SK-N-SH treated with all-trans-retinoic acid at 6 μM for 48 hours (cell line): Measurements from ENCODE around the gene DMAC2L.

Experiments used
- ATAC-seq: fragments of 200-7000 bp; cut with Tn5 transposase; 3 replicates; pipeline ENCODE4 v1.9.1; 2020; ENCODE audit warnings: mild to moderate bottlenecking, moderate library complexity
- ARNTL ChIP-seq: fragments of 450-650 bp; formaldehyde crosslinking; IDR thresholded peaks from 2 replicates; pipeline ENCODE4 v1.5.0; 2020; ENCODE audit warnings: low read depth, mild to moderate bottlenecking, moderate library complexity, borderline replicate concordance
- BACH2 ChIP-seq: fragments of 250-450 bp; sonication (Bioruptor Pico); IDR thresholded peaks from 2 replicates; pipeline ENCODE4 v1.9.0; 2021; ENCODE audit warnings: mild to moderate bottlenecking, borderline replicate concordance
- CREB5 ChIP-seq: fragments of 250-450 bp; sonication (Bioruptor Pico); IDR thresholded peaks from 2 replicates; pipeline ENCODE4 v1.5.1; 2020; ENCODE audit warnings: low read depth, mild to moderate bottlenecking, moderate library complexity
- CSDC2 ChIP-seq: fragments of 250-450 bp; sonication (Bioruptor Pico); IDR thresholded peaks from 2 replicates; pipeline ENCODE4 v1.5.0; 2020; ENCODE audit warnings: mild to moderate bottlenecking, moderate library complexity
- CSRNP3 ChIP-seq: fragments of 250-450 bp; sonication (Bioruptor Pico); IDR thresholded peaks from 2 replicates; pipeline ENCODE4 v1.5.1; 2021; ENCODE audit warnings: mild to moderate bottlenecking, moderate library complexity
- ESRRG ChIP-seq: fragments of 250-450 bp; sonication (Bioruptor Pico); IDR thresholded peaks from 2 replicates; pipeline ENCODE4 v1.6.1; 2021; ENCODE audit warnings: mild to moderate bottlenecking
- GLIS3 ChIP-seq: fragments of 250-450 bp; sonication (Bioruptor Pico); IDR thresholded peaks from 2 replicates; pipeline ENCODE4 v1.5.0; 2020; ENCODE audit warnings: mild to moderate bottlenecking, moderate library complexity
- ISL1 ChIP-seq: fragments of 250-450 bp; sonication (Bioruptor Pico); IDR thresholded peaks from 2 replicates; pipeline ENCODE4 v2.1.2; 2022; ENCODE audit warnings: mild to moderate bottlenecking, moderate library complexity
- OSR1 ChIP-seq: fragments of 250-450 bp; sonication (Bioruptor Pico); IDR thresholded peaks from 2 replicates; pipeline ENCODE4 v1.8.0; 2022; ENCODE audit warnings: moderate library complexity, mild to moderate bottlenecking, inconsistent platforms
- PATZ1 ChIP-seq: fragments of 250-450 bp; sonication (Bioruptor Pico); IDR thresholded peaks from 2 replicates; pipeline ENCODE4 v1.8.0; 2020; ENCODE audit warnings: mild to moderate bottlenecking, moderate library complexity, borderline replicate concordance
- POU6F1 ChIP-seq: fragments of 250-450 bp; sonication (Bioruptor Pico); IDR thresholded peaks from 2 replicates; pipeline ENCODE4 v1.8.0; 2021; ENCODE audit warnings: low read depth, mild to moderate bottlenecking, moderate library complexity, borderline replicate concordance
- PPARA ChIP-seq: fragments of 250-450 bp; sonication (Bioruptor Pico); IDR thresholded peaks from 2 replicates; pipeline ENCODE4 v1.5.0; 2020; ENCODE audit warnings: mild to moderate bottlenecking, borderline replicate concordance
- RARB ChIP-seq: fragments of 250-450 bp; sonication (Bioruptor Pico); IDR thresholded peaks from 2 replicates; pipeline ENCODE4 v1.8.0; 2021; ENCODE audit warnings: mild to moderate bottlenecking, moderate library complexity
- SNAI2 ChIP-seq: fragments of 250-450 bp; sonication (Bioruptor Pico); IDR thresholded peaks from 2 replicates; pipeline ENCODE4 v1.5.0; 2020; ENCODE audit warnings: mild to moderate bottlenecking, moderate library complexity
- TCF4 ChIP-seq: fragments of 250-450 bp; sonication (Bioruptor Pico); IDR thresholded peaks from 2 replicates; pipeline ENCODE4 v1.8.0; 2021; ENCODE audit warnings: mild to moderate bottlenecking, moderate library complexity, borderline replicate concordance
- TOX ChIP-seq: fragments of 250-450 bp; sonication (Bioruptor Pico); IDR thresholded peaks from 2 replicates; pipeline ENCODE4 v1.8.0; 2021; ENCODE audit warnings: mild to moderate bottlenecking, moderate library complexity, borderline replicate concordance
- TSHZ2 ChIP-seq: fragments of 250-450 bp; sonication (Bioruptor Pico); IDR thresholded peaks from 2 replicates; pipeline ENCODE4 v1.5.0; 2020; ENCODE audit warnings: mild to moderate bottlenecking, moderate library complexity
- ZC3H10 ChIP-seq: fragments of 250-450 bp; sonication (Bioruptor Pico); IDR thresholded peaks from 2 replicates; pipeline ENCODE4 v1.5.1; 2021; ENCODE audit warnings: mild to moderate bottlenecking, moderate library complexity
- ZFP3 ChIP-seq: fragments of 250-450 bp; sonication (Bioruptor Pico); IDR thresholded peaks from 2 replicates; pipeline ENCODE4 v1.5.0; 2020; ENCODE audit warnings: mild to moderate bottlenecking, moderate library complexity
- ZFP30 ChIP-seq: fragments of 450-650 bp; formaldehyde crosslinking; IDR thresholded peaks from 2 replicates; pipeline ENCODE4 v1.5.0; 2022; ENCODE audit warnings: mild to moderate bottlenecking, moderate library complexity
- ZNF565 ChIP-seq: fragments of 450-650 bp; formaldehyde crosslinking; conservative IDR thresholded peaks from 2 replicates; pipeline ENCODE4 v1.5.0; 2020; ENCODE audit warnings: low read depth, mild to moderate bottlenecking, moderate library complexity
- ZNF70 ChIP-seq: fragments of 450-650 bp; formaldehyde crosslinking; IDR thresholded peaks from 2 replicates; pipeline ENCODE4 v1.5.0; 2020; ENCODE audit warnings: mild to moderate bottlenecking, moderate library complexity

The DMAC2L gene

GRCh38 chr14:50290306-50290705, 21.8 kb upstream of the DMAC2L start:
- no peak for ATAC-seq
- TF ChIP-seq CREB5 (CRISPR knock-in tag): no peak
- no peak for TF ChIP-seq SNAI2 (CRISPR knock-in tag)
- peak; percentile 33; the same call in 1 of the 2 replicates for TF ChIP-seq TCF4 (CRISPR knock-in tag)
- TF ChIP-seq ISL1 (CRISPR knock-in tag): no peak
- no peak for TF ChIP-seq CSDC2 (CRISPR knock-in tag)
- TF ChIP-seq ESRRG (CRISPR knock-in tag): no peak
- no peak for TF ChIP-seq ZNF565 (CRISPR knock-in tag)
- TF ChIP-seq, all 23 proteins: peak for 1

- no peak for ATAC-seq
- no peak for TF ChIP-seq CREB5 (CRISPR knock-in tag)
- no peak for TF ChIP-seq PATZ1 (CRISPR knock-in tag)
- TF ChIP-seq RARB (CRISPR knock-in tag): no peak
- TF ChIP-seq ZNF70 (CRISPR knock-in tag): no peak
- no peak for TF ChIP-seq TOX (CRISPR knock-in tag)
- no peak for TF ChIP-seq ZC3H10 (CRISPR knock-in tag)
- no peak for TF ChIP-seq ZNF565 (CRISPR knock-in tag)
- no peak for TF ChIP-seq ESRRG (CRISPR knock-in tag)
- no peak for TF ChIP-seq CSRNP3 (CRISPR knock-in tag)
- no peak for TF ChIP-seq TSHZ2 (CRISPR knock-in tag)
- TF ChIP-seq ISL1 (CRISPR knock-in tag): no peak
- TF ChIP-seq BACH2: no peak
- TF ChIP-seq TCF4 (CRISPR knock-in tag): no peak
- no peak for TF ChIP-seq CSDC2 (CRISPR knock-in tag)
- TF ChIP-seq ZFP30 (CRISPR knock-in tag): no peak
- no peak for TF ChIP-seq ZFP3 (CRISPR knock-in tag)
- TF ChIP-seq OSR1 (CRISPR knock-in tag): no peak
- no peak for TF ChIP-seq POU6F1 (CRISPR knock-in tag)
Measured at GRCh38 chr14:50299585-50299984, 12.5 kb upstream of the DMAC2L start.

GRCh38 chr14:50301914-50302313, 10.2 kb upstream of the DMAC2L start:
- no peak for ATAC-seq
- TF ChIP-seq ARNTL (CRISPR knock-in tag): no peak
- TF ChIP-seq TOX (CRISPR knock-in tag): no peak
- TF ChIP-seq ESRRG (CRISPR knock-in tag): no peak
- TF ChIP-seq GLIS3 (CRISPR knock-in tag): no peak
- TF ChIP-seq CSRNP3 (CRISPR knock-in tag): no peak
- TF ChIP-seq RARB (CRISPR knock-in tag): no peak
- TF ChIP-seq ZC3H10 (CRISPR knock-in tag): no peak
- TF ChIP-seq PPARA (CRISPR knock-in tag): no peak
- TF ChIP-seq ZNF70 (CRISPR knock-in tag): no peak
- no peak for TF ChIP-seq TCF4 (CRISPR knock-in tag)
- TF ChIP-seq PATZ1 (CRISPR knock-in tag): no peak
- TF ChIP-seq SNAI2 (CRISPR knock-in tag): no peak
- TF ChIP-seq ZFP3 (CRISPR knock-in tag): no peak
- TF ChIP-seq BACH2: no peak
